GM18502 (cell line): ENCODE measurements around the gene MAN1A1.
"Not testable (repeated sequence)": the region's sequence is repeated elsewhere in the genome, so short reads cannot be mapped to it uniquely, and the experiment has no call there.

Experiments used
- ATAC-seq: cut with Tn5 transposase; IDR thresholded peaks from one replicate; pipeline ENCODE4 v1.9.1; 2021; ENCODE audit warnings: mild to moderate bottlenecking; ENCODE audit not compliant: unreplicated experiment, poor library complexity

Gene MAN1A1

DNA sequence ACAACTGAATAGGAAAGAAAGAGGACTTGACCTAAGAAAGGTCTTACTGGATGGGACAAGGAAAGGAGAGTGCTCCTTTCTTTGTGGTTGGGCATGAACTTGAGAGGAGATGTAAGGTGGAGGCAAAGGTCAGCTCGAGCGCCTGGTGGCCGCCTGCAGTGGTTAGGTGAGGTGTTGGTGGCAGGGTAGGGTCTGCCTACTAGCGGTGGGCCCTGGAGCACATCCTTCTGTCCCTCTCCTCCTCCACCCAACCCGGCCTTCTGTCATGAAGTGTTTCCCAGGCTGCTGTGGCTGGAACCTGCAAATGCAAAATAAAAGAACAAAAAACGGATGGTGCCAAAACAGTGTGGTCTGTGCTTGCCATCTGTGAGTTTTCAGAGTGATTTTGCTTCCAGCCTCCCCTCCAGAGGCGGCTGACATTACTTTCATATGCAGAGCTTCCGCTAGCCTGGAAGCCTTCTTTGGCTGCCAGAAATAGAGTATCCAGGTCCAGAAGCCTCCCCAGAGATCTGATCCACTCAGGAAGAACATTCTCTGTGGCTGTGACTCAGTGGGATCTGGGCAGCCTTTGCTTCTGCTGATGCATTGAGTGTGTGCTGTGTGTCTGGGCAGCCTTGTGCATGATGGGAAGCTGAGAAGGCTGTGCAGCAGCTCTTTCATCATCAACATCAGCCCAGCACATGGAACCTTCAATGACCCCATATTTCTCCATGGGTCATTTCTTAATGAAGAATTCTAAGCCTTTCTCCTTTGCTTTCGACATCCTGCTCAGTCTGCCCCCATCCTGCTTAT lies 191.3 kb downstream of the MAN1A1 start:
- no peak for ATAC-seq

- ATAC-seq: no peak
These were observed 192.1 kb downstream of the MAN1A1 start for GRCh38 chr6:119157506-119157815.

DNA sequence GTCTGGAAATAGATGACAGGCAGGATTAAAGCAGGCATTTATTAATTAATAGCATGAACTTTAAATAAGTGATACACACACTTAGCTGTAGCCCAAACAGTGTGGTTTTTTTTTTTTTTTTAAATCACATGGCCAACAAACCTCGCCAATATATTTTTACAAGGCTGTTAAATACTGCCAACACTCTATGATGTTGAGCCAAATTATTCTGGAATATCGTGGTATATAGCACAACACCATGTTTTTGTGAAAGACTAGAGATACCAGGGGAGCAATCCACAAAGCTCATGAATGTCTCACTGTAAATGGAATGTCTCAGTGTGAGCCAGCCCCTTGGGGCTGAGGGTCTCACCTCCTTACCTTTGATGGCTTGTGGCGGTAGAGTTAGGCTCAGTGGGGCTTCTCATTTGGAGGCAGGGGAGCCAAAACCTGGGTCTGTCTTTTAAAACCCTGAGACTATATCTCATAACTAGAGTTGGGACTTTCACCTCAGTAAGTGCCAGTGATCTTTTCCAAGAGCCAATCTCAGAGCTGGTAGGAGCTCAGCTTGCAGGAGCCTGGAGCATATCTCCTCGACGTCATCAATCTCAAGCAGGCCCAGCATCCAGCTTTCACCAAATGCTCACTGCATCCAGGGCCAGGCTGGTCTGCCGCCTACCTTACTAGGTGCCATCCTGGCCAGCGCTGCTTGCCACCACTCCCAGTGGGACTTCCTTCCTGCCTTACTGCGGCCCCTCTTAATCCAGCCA lies 192.6 kb downstream of the MAN1A1 start:
- no peak for ATAC-seq

- ATAC-seq: not testable (repeated sequence)
These were observed 193.5 kb downstream of the MAN1A1 start for GRCh38 chr6:119156082-119156481.

- ATAC-seq: no peak
These were observed 197.4 kb downstream of the MAN1A1 start for GRCh38 chr6:119152187-119152586.

DNA sequence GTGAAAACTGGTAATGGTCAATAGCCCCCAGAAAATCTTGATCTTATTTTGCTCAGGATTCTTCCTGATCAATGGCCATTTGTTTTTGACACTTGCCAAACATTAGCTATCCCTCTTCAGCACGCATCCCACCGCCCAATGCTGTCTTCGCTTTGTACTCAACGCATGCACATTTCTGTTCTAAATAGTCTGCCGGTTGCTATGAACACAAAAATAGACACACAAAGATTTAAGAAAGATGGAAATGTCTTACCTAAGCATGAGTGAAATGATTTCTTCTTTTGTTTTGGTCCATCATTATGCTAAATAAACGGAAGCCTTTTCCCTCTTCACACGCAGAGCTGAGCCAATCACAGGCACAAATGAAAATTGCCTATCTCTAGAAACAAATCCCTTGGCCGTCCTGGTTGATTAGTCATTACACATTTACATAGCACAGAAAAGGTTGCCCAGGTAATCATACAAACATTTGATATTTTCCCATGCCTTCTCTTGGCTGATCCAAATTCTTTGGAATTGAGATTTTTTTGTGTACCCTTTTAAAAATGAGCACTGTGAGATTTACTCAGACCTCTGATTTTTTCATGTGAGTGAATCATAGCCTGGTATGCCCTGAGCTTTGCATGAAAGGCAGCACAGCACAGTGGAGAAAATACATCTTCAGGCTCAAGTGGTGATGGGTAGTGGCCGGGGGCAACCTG lies 200.6 kb downstream of the MAN1A1 start:
- no peak for ATAC-seq

DNA sequence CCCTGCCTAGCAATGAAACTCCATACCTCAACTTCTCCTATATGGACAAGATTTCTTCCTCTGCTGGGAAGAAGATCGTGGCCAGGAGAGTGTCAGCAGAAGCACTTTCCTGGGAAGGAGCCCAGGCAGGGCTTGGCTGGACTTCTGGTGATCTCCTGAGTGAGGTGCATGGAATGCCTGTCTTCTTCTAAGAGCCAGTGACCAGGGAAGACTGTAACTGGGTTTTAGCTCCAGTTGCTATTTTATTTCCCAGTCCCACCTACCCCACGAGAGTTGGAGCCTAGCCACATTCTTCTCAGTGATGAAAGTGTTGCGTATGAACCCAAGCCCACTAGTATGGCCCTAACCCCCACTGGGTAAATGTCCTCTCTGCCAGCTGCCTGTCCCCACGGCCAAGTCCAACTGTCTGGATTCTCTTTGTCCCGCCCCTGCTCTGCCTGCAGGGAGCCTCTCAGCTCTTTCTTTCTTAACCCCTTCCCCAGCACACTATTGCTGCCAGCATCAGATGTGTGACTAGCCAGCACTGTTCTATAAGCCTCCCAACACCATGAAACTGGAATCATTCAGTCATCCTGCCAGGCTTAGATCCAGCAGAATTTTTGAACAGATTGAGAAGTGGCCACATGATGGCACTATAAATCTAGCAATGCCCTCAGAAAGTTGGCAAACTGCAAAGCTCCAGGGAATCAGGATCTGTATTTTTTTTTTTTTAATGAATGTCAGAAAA lies 201.3 kb downstream of the MAN1A1 start:
- ATAC-seq: no peak

DNA sequence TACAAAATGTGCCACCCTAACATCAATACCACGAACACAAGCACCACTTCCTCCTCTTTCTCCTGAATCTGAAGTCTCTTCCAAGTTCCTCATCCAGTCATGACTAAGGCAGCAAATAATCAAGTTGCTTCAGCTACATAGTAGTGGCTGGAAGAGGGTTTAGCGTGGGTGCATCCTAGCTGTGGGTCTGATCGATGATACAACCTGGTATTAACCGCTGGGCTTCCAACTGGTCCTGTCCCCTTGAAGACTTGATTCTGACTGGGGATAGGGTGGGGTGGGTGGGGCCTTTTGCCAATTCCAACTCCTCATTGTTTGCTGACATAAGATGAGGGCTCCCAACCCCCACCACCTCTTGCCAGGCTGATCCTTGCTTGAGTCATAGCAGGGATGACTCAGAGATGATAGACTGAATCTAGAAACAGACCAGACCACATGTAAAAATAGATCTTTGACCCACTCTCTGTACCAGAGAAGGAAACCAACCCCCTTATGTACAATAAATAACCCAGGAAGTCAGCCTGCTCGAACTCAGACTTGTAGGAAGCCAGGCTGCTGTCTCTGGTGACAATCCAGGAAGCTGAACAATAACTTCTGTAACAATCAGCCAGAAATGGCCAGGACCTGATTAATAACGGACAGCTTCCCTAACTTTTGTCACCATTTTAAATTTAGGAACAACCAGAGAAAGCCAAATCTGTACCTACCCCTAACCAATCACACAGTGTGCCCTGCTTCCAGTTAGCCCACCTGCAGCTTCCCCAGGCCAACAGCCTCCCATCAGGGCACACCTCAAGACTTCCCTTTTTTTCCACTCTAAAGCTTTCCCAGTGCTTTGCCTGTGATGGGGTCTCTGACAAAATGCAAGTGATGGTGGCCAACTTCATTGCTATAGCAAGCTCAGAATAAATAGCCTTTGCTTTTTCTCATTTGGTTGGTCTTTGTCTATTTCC lies 202.2 kb downstream of the MAN1A1 start:
- ATAC-seq: peak; percentile 99

DNA sequence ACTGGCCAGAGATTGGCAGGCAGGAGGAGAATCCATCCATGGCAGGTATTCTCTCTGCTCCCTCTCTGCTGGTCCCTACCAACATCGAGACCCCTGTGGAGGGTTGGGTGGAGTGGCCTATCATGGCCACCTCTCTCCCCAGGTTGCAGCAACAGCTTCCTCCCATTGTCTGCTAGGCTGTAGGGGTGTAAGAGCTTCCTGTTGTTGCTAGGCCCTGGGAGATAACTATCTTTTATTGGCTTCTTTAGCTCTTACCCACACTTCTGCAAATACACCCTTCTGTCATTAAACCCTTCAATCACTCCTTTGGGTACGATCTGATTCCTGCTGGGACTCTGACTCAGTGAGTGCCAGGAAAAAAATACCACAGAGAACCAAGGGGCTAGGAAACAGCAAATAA lies 204.4 kb downstream of the MAN1A1 start:
- ATAC-seq: no peak

- no peak for ATAC-seq
These were observed 206.9 kb downstream of the MAN1A1 start for GRCh38 chr6:119142637-119143036.

- ATAC-seq: no peak
These were observed 207.5 kb downstream of the MAN1A1 start for GRCh38 chr6:119142041-119142440.

GRCh38 chr6:119140196-119141140 lies 209.1 kb downstream of the MAN1A1 start:
- ATAC-seq: no peak

GRCh38 chr6:119138906-119139541 lies 210.5 kb downstream of the MAN1A1 start:
- peak; percentile 87 for ATAC-seq

- no peak for ATAC-seq
These were observed 212.1 kb downstream of the MAN1A1 start for GRCh38 chr6:119137194-119138072.

GRCh38 chr6:119134752-119135151 lies 214.8 kb downstream of the MAN1A1 start:
- no peak for ATAC-seq

GRCh38 chr6:119133400-119133799 lies 216.2 kb downstream of the MAN1A1 start:
- no peak for ATAC-seq
